SK-N-SH treated with all-trans-retinoic acid at 6 μM for 48 hours (cell line): ENCODE results near the gene KRTAP16-1.

Experiments
- ATAC-seq: fragments of 200-7000 bp; cut with Tn5 transposase; 3 replicates; pipeline ENCODE4 v1.9.1; 2020; ENCODE audit warnings: mild to moderate bottlenecking, moderate library complexity
- ARNTL ChIP-seq: fragments of 450-650 bp; formaldehyde crosslinking; IDR thresholded peaks from 2 replicates; pipeline ENCODE4 v1.5.0; 2020; ENCODE audit warnings: low read depth, mild to moderate bottlenecking, moderate library complexity, borderline replicate concordance
- BACH2 ChIP-seq: fragments of 250-450 bp; sonication (Bioruptor Pico); IDR thresholded peaks from 2 replicates; pipeline ENCODE4 v1.9.0; 2021; ENCODE audit warnings: mild to moderate bottlenecking, borderline replicate concordance
- CREB5 ChIP-seq: fragments of 250-450 bp; sonication (Bioruptor Pico); IDR thresholded peaks from 2 replicates; pipeline ENCODE4 v1.5.1; 2020; ENCODE audit warnings: low read depth, mild to moderate bottlenecking, moderate library complexity
- CSRNP3 ChIP-seq: fragments of 250-450 bp; sonication (Bioruptor Pico); IDR thresholded peaks from 2 replicates; pipeline ENCODE4 v1.5.1; 2021; ENCODE audit warnings: mild to moderate bottlenecking, moderate library complexity
- ESRRG ChIP-seq: fragments of 250-450 bp; sonication (Bioruptor Pico); IDR thresholded peaks from 2 replicates; pipeline ENCODE4 v1.6.1; 2021; ENCODE audit warnings: mild to moderate bottlenecking
- GLIS3 ChIP-seq: fragments of 250-450 bp; sonication (Bioruptor Pico); IDR thresholded peaks from 2 replicates; pipeline ENCODE4 v1.5.0; 2020; ENCODE audit warnings: mild to moderate bottlenecking, moderate library complexity
- ISL1 ChIP-seq: fragments of 250-450 bp; sonication (Bioruptor Pico); IDR thresholded peaks from 2 replicates; pipeline ENCODE4 v2.1.2; 2022; ENCODE audit warnings: mild to moderate bottlenecking, moderate library complexity
- OSR1 ChIP-seq: fragments of 250-450 bp; sonication (Bioruptor Pico); IDR thresholded peaks from 2 replicates; pipeline ENCODE4 v1.8.0; 2022; ENCODE audit warnings: moderate library complexity, mild to moderate bottlenecking, inconsistent platforms
- RARB ChIP-seq: fragments of 250-450 bp; sonication (Bioruptor Pico); IDR thresholded peaks from 2 replicates; pipeline ENCODE4 v1.8.0; 2021; ENCODE audit warnings: mild to moderate bottlenecking, moderate library complexity
- SNAI2 ChIP-seq: fragments of 250-450 bp; sonication (Bioruptor Pico); IDR thresholded peaks from 2 replicates; pipeline ENCODE4 v1.5.0; 2020; ENCODE audit warnings: mild to moderate bottlenecking, moderate library complexity
- TOX ChIP-seq: fragments of 250-450 bp; sonication (Bioruptor Pico); IDR thresholded peaks from 2 replicates; pipeline ENCODE4 v1.8.0; 2021; ENCODE audit warnings: mild to moderate bottlenecking, moderate library complexity, borderline replicate concordance
- ZFP30 ChIP-seq: fragments of 450-650 bp; formaldehyde crosslinking; IDR thresholded peaks from 2 replicates; pipeline ENCODE4 v1.5.0; 2022; ENCODE audit warnings: mild to moderate bottlenecking, moderate library complexity
- ZNF70 ChIP-seq: fragments of 450-650 bp; formaldehyde crosslinking; IDR thresholded peaks from 2 replicates; pipeline ENCODE4 v1.5.0; 2020; ENCODE audit warnings: mild to moderate bottlenecking, moderate library complexity
- ZNF8 ChIP-seq: fragments of 450-650 bp; formaldehyde crosslinking; IDR thresholded peaks from 2 replicates; pipeline ENCODE4 v1.5.0; 2020; ENCODE audit warnings: mild to moderate bottlenecking, moderate library complexity
- TF ChIP-seq, protein P1 (sequence below): fragments of 250-450 bp; sonication (Bioruptor Pico); IDR thresholded peaks from 2 replicates; pipeline ENCODE4 v1.5.0; 2020; ENCODE audit warnings: mild to moderate bottlenecking, moderate library complexity
- TF ChIP-seq, protein P2 (sequence below): fragments of 250-450 bp; sonication (Bioruptor Pico); IDR thresholded peaks from 2 replicates; pipeline ENCODE4 v1.8.0; 2020; ENCODE audit warnings: mild to moderate bottlenecking, moderate library complexity, borderline replicate concordance
- TF ChIP-seq, protein P3 (sequence below): fragments of 250-450 bp; sonication (Bioruptor Pico); IDR thresholded peaks from 2 replicates; pipeline ENCODE4 v1.8.0; 2021; ENCODE audit warnings: low read depth, mild to moderate bottlenecking, moderate library complexity, borderline replicate concordance

Gene KRTAP16-1

DNA sequence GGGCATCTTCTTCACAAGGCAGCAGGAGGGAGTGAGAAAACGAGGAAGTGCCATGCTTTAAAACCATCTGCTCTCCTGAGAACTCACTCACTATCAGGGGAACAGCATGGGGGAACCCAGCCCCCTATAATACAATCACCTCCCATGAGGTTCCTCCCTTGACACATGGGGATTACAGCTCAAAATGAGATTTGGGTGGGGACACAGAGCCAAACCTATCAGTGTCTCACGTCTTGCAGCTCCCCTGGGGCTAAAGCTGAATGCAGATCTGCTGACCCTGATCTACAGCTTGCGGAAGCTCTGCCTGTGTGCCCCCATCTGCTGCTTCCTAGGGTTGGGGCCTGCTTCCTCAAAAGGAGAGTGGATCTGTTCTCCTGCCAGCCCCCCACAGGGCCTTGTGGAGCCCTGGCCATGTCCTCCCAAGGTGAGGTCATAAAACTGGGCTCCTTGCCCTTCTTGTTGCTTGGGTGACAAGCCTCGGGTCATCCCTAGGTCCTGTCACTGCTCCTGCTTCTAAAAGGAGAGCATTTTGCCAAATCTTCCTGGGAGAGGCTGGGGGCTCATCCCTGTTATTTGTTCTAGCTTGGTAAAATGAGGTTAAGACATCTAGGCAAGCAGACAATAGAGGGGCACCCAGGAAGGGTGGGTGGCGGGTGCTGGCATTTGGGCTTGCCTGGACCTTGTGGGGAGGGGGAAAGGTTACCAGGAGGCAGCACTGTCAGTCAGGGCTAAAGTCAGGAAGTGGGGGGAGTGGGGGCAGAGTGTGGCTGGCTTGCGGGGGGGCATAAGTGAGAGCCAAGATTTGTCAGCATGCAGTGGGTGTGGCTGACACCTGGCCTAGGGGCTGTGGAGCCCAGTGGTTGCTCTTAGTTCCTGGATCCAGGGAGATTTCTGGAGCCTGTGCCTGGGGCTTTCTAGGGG lies 25.5 kb upstream of the KRTAP16-1 start (continued):
- TF ChIP-seq, protein P1, sequence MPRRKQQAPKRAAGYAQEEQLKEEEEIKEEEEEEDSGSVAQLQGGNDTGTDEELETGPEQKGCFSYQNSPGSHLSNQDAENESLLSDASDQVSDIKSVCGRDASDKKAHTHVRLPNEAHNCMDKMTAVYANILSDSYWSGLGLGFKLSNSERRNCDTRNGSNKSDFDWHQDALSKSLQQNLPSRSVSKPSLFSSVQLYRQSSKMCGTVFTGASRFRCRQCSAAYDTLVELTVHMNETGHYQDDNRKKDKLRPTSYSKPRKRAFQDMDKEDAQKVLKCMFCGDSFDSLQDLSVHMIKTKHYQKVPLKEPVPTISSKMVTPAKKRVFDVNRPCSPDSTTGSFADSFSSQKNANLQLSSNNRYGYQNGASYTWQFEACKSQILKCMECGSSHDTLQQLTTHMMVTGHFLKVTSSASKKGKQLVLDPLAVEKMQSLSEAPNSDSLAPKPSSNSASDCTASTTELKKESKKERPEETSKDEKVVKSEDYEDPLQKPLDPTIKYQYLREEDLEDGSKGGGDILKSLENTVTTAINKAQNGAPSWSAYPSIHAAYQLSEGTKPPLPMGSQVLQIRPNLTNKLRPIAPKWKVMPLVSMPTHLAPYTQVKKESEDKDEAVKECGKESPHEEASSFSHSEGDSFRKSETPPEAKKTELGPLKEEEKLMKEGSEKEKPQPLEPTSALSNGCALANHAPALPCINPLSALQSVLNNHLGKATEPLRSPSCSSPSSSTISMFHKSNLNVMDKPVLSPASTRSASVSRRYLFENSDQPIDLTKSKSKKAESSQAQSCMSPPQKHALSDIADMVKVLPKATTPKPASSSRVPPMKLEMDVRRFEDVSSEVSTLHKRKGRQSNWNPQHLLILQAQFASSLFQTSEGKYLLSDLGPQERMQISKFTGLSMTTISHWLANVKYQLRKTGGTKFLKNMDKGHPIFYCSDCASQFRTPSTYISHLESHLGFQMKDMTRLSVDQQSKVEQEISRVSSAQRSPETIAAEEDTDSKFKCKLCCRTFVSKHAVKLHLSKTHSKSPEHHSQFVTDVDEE (CRISPR knock-in tag), result no peak
- TF ChIP-seq GLIS3 (CRISPR knock-in tag) (no peak), ZFP30 (CRISPR knock-in tag) (no peak)

DNA sequence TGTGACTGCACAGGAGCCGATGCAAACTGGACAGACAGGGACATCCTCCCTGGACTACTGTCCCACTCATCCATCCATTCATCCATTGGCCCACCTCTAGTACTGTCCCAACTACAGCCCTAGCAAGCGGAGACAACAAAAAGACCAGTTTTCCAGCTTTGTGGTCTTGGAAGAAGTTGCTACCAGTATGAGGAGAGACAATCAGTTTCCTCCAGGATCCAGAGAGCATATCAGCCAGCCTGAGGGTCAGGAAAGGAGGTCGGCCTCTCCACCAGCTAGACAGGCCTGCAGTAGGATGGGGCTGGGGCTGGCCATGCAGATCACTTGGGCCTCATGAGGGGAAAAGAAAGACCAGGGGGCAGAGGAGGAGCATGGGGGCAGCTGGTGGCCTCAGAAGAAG lies 24.7 kb upstream of the KRTAP16-1 start:
- no peak for TF ChIP-seq TOX (CRISPR knock-in tag)
- TF ChIP-seq CSRNP3 (CRISPR knock-in tag), result no peak
- no peak for TF ChIP-seq OSR1 (CRISPR knock-in tag)
- no peak for TF ChIP-seq RARB (CRISPR knock-in tag)
- TF ChIP-seq, protein P2, sequence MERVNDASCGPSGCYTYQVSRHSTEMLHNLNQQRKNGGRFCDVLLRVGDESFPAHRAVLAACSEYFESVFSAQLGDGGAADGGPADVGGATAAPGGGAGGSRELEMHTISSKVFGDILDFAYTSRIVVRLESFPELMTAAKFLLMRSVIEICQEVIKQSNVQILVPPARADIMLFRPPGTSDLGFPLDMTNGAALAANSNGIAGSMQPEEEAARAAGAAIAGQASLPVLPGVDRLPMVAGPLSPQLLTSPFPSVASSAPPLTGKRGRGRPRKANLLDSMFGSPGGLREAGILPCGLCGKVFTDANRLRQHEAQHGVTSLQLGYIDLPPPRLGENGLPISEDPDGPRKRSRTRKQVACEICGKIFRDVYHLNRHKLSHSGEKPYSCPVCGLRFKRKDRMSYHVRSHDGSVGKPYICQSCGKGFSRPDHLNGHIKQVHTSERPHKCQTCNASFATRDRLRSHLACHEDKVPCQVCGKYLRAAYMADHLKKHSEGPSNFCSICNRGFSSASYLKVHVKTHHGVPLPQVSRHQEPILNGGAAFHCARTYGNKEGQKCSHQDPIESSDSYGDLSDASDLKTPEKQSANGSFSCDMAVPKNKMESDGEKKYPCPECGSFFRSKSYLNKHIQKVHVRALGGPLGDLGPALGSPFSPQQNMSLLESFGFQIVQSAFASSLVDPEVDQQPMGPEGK (CRISPR knock-in tag), result no peak
- no peak for TF ChIP-seq BACH2 (CRISPR knock-in tag)
- TF ChIP-seq CREB5 (CRISPR knock-in tag), result no peak
- no peak for TF ChIP-seq ZNF8 (CRISPR knock-in tag)
- TF ChIP-seq GLIS3 (CRISPR knock-in tag), result no peak
- TF ChIP-seq SNAI2, result no peak
- TF ChIP-seq ZNF70 (CRISPR knock-in tag), result no peak
- TF ChIP-seq, all 23 proteins: peak for 0
- no peak for ATAC-seq

GRCh38 chr17:41333098-41333497 lies 24.0 kb upstream of the KRTAP16-1 start:
- no peak for ATAC-seq
- TF ChIP-seq ZNF8 (CRISPR knock-in tag) (no peak), ESRRG (CRISPR knock-in tag) (no peak), CREB5 (CRISPR knock-in tag) (no peak), ARNTL (CRISPR knock-in tag) (no peak), ZFP30 (CRISPR knock-in tag) (no peak), OSR1 (CRISPR knock-in tag) (no peak), ZNF70 (CRISPR knock-in tag) (no peak), GLIS3 (CRISPR knock-in tag) (no peak), BACH2 (CRISPR knock-in tag) (no peak), ISL1 (CRISPR knock-in tag) (no peak), CSRNP3 (CRISPR knock-in tag) (no peak)
- TF ChIP-seq, protein P3, sequence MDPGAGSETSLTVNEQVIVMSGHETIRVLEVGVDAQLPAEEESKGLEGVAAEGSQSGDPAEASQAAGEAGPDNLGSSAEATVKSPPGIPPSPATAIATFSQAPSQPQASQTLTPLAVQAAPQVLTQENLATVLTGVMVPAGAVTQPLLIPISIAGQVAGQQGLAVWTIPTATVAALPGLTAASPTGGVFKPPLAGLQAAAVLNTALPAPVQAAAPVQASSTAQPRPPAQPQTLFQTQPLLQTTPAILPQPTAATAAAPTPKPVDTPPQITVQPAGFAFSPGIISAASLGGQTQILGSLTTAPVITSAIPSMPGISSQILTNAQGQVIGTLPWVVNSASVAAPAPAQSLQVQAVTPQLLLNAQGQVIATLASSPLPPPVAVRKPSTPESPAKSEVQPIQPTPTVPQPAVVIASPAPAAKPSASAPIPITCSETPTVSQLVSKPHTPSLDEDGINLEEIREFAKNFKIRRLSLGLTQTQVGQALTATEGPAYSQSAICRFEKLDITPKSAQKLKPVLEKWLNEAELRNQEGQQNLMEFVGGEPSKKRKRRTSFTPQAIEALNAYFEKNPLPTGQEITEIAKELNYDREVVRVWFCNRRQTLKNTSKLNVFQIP (CRISPR knock-in tag), result no peak
- TF ChIP-seq, protein P1 (CRISPR knock-in tag), result no peak
- TF ChIP-seq, protein P2 (CRISPR knock-in tag), result no peak
